22Rv1 (cell line): ENCODE data around the gene TNFSF4.

Experiments
- ZFX ChIP-seq: fragments of 450-650 bp; IDR thresholded peaks from 2 replicates; pipeline ENCODE4 v1.6.1; 2017; ENCODE audit warnings: antibody characterized with exemption, borderline replicate concordance
- TF ChIP-seq, protein P1 (sequence below): fragments of 450-650 bp; IDR thresholded peaks from 2 replicates; pipeline ENCODE4 v1.5.1; 2017; ENCODE audit warnings: mild to moderate bottlenecking

GRCh38 chr1:173171152-173171551 is 36.0 kb downstream of the TNFSF4 start:
- TF ChIP-seq, protein P1, sequence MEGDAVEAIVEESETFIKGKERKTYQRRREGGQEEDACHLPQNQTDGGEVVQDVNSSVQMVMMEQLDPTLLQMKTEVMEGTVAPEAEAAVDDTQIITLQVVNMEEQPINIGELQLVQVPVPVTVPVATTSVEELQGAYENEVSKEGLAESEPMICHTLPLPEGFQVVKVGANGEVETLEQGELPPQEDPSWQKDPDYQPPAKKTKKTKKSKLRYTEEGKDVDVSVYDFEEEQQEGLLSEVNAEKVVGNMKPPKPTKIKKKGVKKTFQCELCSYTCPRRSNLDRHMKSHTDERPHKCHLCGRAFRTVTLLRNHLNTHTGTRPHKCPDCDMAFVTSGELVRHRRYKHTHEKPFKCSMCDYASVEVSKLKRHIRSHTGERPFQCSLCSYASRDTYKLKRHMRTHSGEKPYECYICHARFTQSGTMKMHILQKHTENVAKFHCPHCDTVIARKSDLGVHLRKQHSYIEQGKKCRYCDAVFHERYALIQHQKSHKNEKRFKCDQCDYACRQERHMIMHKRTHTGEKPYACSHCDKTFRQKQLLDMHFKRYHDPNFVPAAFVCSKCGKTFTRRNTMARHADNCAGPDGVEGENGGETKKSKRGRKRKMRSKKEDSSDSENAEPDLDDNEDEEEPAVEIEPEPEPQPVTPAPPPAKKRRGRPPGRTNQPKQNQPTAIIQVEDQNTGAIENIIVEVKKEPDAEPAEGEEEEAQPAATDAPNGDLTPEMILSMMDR = no peak
- TF ChIP-seq ZFX = no peak
